Skeletal muscle satellite cell (primary cell): ENCODE results near the gene IMMP2L.

Experiments
- H3K27me3 ChIP-seq: 2 replicates; pipeline ENCODE4 v1.7.0; 2013; ENCODE audit warnings: low read length; ENCODE audit not compliant: control insufficient read depth, insufficient read depth
- H3K36me3 ChIP-seq: 2 replicates; pipeline ENCODE4 v1.7.0; 2013; ENCODE audit warnings: mild to moderate bottlenecking, control low read depth, low read length; ENCODE audit not compliant: insufficient read depth
- H3K4me1 ChIP-seq: 2 replicates; pipeline ENCODE4 v1.7.0; 2013; ENCODE audit warnings: low read length; ENCODE audit not compliant: control insufficient read depth, insufficient read depth
- H3K4me2 ChIP-seq: 2 replicates; pipeline ENCODE4 v1.7.0; 2013; ENCODE audit warnings: mild to moderate bottlenecking, low read length
- H3K4me3 ChIP-seq: 2 replicates; pipeline ENCODE4 v1.7.0; 2013; ENCODE audit warnings: low read length
- H3K9ac ChIP-seq: 2 replicates; pipeline ENCODE4 v1.7.0; 2013; ENCODE audit warnings: mild to moderate bottlenecking, low read depth, low read length, moderate library complexity
- H3K9me3 ChIP-seq: replicated peaks from 2 replicates; pipeline ENCODE4 v1.7.0; 2013; ENCODE audit warnings: mild to moderate bottlenecking, control low read depth, low read length

The IMMP2L gene

DNA sequence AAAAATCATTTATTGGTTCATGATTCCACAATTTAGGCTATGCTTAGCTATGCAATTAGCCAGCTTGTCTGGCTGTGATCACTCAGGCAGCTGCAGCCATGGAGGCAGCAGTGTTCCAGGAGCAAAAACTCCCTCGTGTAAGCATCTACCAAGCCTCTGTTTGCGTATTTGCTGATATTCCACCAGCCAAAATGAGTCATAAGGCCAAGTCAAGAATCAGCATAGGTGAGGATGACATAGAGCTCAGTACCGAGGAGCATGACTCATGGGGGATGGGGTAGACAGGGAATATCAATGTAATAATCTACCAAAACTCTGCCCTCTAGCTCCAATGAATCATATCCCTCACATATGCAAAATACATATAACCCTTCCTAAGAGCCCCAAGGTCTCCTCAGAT is 63.3 kb downstream of the IMMP2L start:
- no peak overlapping the region for H3K4me3 ChIP-seq
- H3K4me2 ChIP-seq, result no peak overlapping the region
- no peaks in the 10 kb centered on the region for H3K27me3 ChIP-seq
- H3K9me3 ChIP-seq, result no peaks in the 10 kb centered on the region
- no peak overlapping the region for H3K9ac ChIP-seq
- no peaks in the 10 kb centered on the region for H3K36me3 ChIP-seq
- peaks cover 8% of the 10 kb centered on the region for H3K4me1 ChIP-seq

DNA sequence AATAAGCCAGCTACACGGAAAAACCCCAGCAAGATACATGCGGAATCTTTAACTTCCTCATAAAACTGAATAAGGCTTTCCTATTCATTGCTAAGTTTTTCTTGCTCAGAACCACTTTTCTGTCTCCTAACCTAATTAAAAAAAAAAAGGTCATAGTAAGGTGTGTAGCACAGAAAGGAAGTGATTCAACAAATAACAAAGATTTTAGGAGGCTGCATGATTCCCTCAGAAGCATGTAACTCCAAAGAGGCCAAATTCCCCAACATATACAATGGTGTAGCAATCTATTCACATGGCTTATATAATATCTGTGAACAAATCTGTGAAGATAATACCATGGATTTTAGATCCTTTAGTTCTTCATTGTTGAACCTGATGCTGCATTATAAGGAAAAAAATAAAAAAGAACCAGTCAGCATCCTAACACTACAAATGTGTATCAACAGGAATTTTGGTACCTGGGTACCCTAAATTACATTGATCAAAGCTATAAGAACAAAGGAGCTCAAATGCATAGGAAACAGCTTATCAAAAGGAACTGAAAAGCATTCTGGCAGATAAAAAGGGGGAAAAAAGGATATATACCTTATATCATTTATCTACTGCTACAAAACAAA is 63.8 kb downstream of the IMMP2L start:
- Histone ChIP-seq H3K4me1 (peaks cover 8% of the 10 kb centered on the region), H3K27me3 (no peaks in the 10 kb centered on the region), H3K4me3 (no peak overlapping the region), H3K9me3 (no peaks in the 10 kb centered on the region), H3K36me3 (no peaks in the 10 kb centered on the region), H3K9ac (no peak overlapping the region), H3K4me2 (no peak overlapping the region)

DNA sequence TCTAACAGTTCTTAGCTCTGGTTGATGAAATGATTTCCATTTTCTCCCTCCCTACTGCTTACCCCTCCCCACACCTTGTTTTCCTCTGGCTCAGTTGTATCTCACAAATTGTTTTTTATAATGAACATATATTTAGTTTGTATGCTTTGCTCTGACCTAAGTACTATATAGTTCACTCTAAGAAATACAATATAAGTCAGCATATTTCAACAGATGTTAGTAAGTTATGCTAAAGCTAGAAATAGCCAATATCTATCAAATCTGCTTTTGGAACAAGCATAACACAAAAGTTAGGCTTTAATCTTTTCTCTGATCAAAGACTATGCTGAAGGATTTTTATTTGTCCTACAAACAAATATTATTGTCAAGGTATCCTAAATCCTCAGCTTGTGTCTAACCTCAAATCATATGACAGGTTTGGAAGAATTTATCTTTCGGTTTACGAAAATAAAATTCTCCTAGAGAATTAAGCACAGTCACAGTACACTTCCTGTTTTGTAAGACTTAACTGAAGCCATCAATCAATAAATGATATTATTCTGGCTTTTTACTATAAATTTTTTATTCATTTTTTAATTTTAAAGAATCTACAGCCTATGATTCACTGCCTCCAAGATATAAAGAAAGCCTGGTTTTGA is 67.0 kb downstream of the IMMP2L start:
- Histone ChIP-seq H3K36me3 (no peaks in the 10 kb centered on the region), H3K4me2 (no peak overlapping the region), H3K27me3 (no peaks in the 10 kb centered on the region), H3K9ac (no peak overlapping the region), H3K4me3 (no peak overlapping the region), H3K4me1 (peaks cover 8% of the 10 kb centered on the region), H3K9me3 (no peaks in the 10 kb centered on the region)

DNA sequence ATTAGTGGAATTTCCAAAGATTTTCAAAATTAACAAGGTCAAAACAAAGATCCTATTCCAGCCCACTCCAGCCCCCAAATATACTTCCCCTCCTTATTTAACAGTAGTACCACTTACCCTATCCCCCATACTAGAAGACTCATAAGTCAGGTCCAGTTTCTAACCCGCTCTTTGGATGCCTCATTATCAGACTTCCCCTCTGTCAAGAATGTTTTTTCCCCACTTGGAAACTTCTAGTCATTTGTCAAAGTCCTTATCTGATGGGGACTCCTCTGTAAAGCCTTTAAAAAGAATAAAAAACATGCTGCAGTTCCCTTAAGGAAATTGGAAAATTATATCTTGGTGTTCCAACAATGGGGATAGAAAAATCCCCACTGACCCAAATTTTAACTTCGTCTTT is 70.1 kb downstream of the IMMP2L start:
- Histone ChIP-seq H3K27me3 (no peaks in the 10 kb centered on the region), H3K9me3 (no peaks in the 10 kb centered on the region), H3K4me1 (no peaks in the 10 kb centered on the region), H3K36me3 (no peaks in the 10 kb centered on the region), H3K4me2 (no peak overlapping the region), H3K4me3 (no peak overlapping the region), H3K9ac (no peak overlapping the region)

DNA sequence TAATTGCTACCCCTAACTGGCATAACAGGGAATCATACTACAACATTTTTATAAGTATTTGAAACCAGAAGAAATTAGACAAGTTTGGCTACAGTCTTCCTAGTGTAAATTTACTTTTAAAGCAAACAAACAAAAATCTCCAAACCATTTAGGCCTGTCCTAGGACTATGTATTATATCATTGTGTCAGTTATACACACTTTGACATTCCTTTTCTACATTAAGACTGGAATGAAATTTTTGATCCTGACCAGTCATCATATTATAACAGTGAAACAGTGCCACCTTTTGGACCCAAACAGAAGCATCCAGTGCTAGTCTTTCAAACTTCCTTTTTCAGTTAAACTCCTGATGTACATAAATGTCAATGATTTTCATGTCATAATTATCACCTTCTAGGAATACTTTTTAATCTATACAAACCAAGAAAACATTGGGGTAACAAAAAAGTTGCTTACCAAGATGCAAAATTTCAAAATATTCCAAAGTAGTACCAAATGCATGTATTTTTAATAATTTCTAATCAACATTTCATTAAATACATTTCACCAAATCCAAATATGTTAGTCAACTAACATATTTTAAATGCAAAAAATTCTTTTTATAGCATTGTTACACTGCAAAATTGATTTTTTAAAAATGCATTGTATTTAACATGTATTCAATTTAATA is 75.7 kb downstream of the IMMP2L start:
- Histone ChIP-seq H3K27me3 (no peaks in the 10 kb centered on the region), H3K9me3 (no peaks in the 10 kb centered on the region), H3K36me3 (no peaks in the 10 kb centered on the region), H3K4me2 (no peak overlapping the region), H3K4me1 (no peaks in the 10 kb centered on the region), H3K4me3 (no peak overlapping the region), H3K9ac (no peak overlapping the region)

DNA sequence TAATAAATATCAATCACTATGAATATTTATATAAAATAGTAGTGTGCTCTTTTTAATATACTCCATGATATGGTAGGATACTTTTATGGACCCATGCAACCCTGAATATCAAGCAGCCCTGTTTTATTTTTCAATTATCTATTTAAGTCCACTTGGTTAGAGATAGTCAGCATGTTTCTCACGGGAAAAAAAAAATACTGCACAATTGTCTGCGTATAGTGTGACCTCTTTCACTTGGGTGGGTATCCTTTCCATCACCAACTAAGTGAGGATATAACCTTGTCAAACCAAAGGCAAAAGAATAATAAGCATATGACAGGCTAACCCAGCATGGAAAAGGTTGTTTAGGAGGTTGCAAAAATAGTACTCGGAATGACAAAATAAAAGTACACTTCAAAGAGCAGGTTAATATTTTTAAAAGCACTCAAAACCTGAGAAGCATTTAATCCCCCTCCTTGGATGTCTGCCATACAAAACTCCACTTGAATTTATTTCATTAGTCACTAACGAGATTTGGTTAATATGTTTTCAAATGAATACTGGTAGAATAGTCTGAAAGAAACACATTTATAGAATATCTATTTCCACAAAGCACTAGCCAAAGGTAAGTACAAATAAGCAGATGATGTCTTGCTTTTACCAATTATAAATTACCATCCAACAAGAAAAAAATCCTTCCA is 76.5 kb downstream of the IMMP2L start:
- H3K9ac ChIP-seq, result no peak overlapping the region
- H3K9me3 ChIP-seq, result no peaks in the 10 kb centered on the region
- H3K27me3 ChIP-seq, result no peaks in the 10 kb centered on the region
- H3K4me2 ChIP-seq, result no peak overlapping the region
- no peak overlapping the region for H3K4me3 ChIP-seq
- H3K4me1 ChIP-seq, result no peaks in the 10 kb centered on the region
- H3K36me3 ChIP-seq, result no peaks in the 10 kb centered on the region

DNA sequence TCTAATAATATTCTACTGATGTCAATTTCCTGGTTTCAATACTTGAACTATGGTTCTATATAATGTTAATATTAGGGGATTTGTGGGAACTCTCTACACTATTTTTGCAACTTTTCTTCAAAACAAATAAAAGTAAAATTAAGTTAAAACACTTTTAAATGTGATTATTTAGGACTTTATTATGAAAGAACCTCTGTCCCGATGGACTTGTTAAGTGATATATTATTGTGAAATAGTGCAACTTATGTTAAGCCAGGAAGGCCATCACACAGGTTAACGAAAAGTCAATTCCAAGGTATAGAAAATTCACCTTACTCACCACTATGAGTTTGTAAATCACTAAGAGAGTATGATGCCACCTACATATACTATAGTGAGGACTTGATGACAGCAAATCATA is 79.2 kb downstream of the IMMP2L start:
- Histone ChIP-seq H3K4me3 (no peak overlapping the region), H3K9ac (no peak overlapping the region), H3K27me3 (no peaks in the 10 kb centered on the region), H3K4me2 (no peak overlapping the region), H3K9me3 (no peaks in the 10 kb centered on the region), H3K4me1 (no peaks in the 10 kb centered on the region), H3K36me3 (no peaks in the 10 kb centered on the region)

DNA sequence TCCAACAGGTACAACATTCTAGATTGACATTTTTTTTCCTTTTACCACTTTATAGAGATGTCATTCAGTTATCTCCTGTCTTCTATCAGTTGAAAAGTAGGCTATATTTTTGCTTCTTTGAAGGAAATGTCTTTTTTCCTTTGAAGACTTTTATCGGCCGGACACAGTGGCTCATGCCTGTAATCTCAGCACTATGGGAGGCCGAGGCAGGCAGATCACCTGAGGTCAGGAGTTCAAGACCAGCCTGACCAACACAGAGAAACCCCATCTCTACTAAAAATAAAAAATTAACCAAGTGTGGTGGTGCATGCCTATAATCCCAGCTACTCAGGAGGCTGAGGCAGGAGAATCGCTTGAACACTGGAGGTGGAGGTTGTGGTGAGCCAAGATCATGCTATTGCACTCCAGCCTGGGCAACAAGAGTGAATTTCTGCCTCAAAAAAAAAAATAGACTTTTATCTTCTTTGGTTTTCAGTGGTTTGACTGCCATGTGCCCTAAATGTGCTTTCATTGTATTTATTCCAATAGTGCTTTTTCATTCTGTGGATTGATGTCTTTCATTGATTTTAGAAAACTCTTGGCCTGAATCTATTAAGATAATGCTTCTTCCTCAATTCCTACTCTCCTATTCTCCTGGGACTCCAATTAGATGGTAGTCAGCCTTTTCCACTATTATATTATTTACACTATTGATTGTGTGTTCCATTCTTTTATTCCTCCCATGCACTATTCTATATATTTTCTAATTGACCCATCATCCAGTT is 84.6 kb downstream of the IMMP2L start:
- Histone ChIP-seq H3K36me3 (no peaks in the 10 kb centered on the region), H3K4me3 (no peak overlapping the region), H3K9ac (no peak overlapping the region), H3K27me3 (no peaks in the 10 kb centered on the region), H3K9me3 (no peaks in the 10 kb centered on the region), H3K4me1 (no peaks in the 10 kb centered on the region), H3K4me2 (no peak overlapping the region)

DNA sequence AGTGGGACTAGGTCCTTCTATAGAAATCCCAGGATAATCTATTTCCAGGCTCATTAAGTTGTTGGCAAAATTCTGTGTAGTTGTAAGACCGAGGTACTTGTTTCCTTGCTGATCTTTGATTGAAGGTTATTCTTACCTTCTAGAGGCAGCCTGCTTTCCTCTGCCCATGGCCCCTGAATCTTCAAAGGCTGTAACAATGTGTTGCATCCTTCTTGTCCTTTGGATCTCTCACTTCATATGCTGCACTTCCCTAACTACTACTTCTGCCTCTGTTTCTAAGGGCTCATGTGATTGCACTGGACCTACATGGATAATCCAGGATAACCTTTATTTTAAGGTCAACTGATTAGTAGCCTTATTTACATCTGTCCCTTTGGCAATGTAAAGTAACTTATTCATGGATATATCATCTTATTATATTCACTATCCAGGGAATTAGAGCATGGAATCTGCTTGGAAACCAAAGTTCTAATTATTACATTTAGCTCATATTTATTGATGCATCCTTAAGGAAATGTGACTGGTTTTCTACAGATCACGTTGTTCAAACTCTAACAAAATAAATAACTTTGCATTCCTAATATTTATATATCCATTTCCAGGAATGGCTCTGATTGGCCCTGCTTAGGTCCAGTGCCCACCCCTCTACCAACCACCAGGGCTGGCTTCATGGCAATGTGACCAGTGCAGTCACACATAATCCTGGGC is 85.6 kb downstream of the IMMP2L start:
- no peaks in the 10 kb centered on the region for H3K36me3 ChIP-seq
- H3K4me3 ChIP-seq, result no peak overlapping the region
- no peak overlapping the region for H3K9ac ChIP-seq
- H3K27me3 ChIP-seq, result no peaks in the 10 kb centered on the region
- no peak overlapping the region for H3K4me2 ChIP-seq
- H3K4me1 ChIP-seq, result no peaks in the 10 kb centered on the region
- H3K9me3 ChIP-seq, result no peaks in the 10 kb centered on the region

DNA sequence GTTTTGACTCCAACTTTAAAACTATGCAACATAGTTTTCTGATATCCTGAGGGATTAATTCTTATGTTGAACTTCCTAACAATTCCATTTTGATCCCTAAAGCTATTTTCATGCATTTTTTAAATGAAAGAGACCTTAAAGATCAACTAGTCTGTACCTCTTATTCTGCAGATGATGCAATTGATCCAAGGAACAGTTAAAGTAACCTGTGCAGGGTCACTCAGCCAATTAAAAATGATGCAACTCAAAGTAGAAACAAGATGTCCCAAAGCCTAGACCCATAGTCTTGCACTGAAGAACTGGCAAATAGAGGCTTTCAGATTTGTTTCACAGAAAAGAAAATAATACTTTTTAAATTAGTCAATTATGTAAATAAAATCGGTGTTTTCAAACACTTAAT is 86.3 kb downstream of the IMMP2L start:
- H3K9ac ChIP-seq, result no peak overlapping the region
- H3K9me3 ChIP-seq, result no peaks in the 10 kb centered on the region
- no peak overlapping the region for H3K4me3 ChIP-seq
- H3K4me2 ChIP-seq, result no peak overlapping the region
- no peaks in the 10 kb centered on the region for H3K27me3 ChIP-seq
- H3K36me3 ChIP-seq, result no peaks in the 10 kb centered on the region
- no peaks in the 10 kb centered on the region for H3K4me1 ChIP-seq

DNA sequence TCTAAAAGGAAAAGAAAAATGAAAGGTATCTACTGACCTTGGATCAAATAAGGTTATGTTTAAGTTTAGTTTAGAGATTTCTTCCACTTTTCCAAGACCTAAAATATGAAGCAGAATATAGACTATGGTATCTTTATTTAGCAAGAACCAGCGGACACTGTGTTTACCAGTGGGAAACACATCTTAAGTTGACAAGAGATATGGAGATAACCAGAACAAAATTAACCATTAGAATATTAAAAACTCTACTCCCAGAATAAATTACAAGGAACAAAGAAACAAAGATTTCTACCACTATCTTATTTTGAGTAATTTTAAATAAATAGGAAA is 86.9 kb downstream of the IMMP2L start:
- Histone ChIP-seq H3K4me2 (no peak overlapping the region), H3K9me3 (no peaks in the 10 kb centered on the region), H3K4me1 (no peaks in the 10 kb centered on the region), H3K4me3 (no peak overlapping the region), H3K36me3 (no peaks in the 10 kb centered on the region), H3K9ac (no peak overlapping the region), H3K27me3 (no peaks in the 10 kb centered on the region)
